ENCODE measurements around the gene TEX55.
"Not testable (repeated sequence)": the region's sequence is repeated elsewhere in the genome, so short reads cannot be mapped to it uniquely, and the experiment has no call there.

Gene TEX55

GRCh38 chr3:119145500-119146167, at the start of gene TEX55:
Gene TEX55, plus strand, starts transcription at chr3:119146165. Its CDS starts 25 bp downstream, at chr3:119146190.
- DNase-seq (ENCODE audit: low read depth, low spot score), result peak; percentile 53

- no peak for DNase-seq (ENCODE audit: low read depth, low spot score)
Observed at GRCh38 chr3:119098003-119098402, 48.0 kb upstream of the TEX55 start.

- peak; percentile 63 for DNase-seq (ENCODE audit: low read depth, low spot score)
Observed at GRCh38 chr3:119098619-119099222, 47.2 kb upstream of the TEX55 start.

GRCh38 chr3:119099785-119100184, 46.2 kb upstream of the TEX55 start:
- no peak for DNase-seq (ENCODE audit: low read depth, low spot score)

GRCh38 chr3:119104031-119104430, 41.9 kb upstream of the TEX55 start:
- no peak for DNase-seq (ENCODE audit: low read depth, low spot score)

- DNase-seq (ENCODE audit: low read depth, low spot score), result not testable (repeated sequence)
Observed at GRCh38 chr3:119118330-119118729, 27.6 kb upstream of the TEX55 start.

- DNase-seq (ENCODE audit: low read depth, low spot score), result no peak
Observed at GRCh38 chr3:119120480-119120879, 25.5 kb upstream of the TEX55 start.

- no peak for DNase-seq (ENCODE audit: low read depth, low spot score)
Observed at GRCh38 chr3:119122350-119122749, 23.6 kb upstream of the TEX55 start.

- no peak for DNase-seq (ENCODE audit: low read depth, low spot score)
Observed at GRCh38 chr3:119125342-119125741, 20.6 kb upstream of the TEX55 start.

- DNase-seq (ENCODE audit: low read depth, low spot score), result no peak
Observed at GRCh38 chr3:119125742-119126504, 20.0 kb upstream of the TEX55 start.

GRCh38 chr3:119130291-119130690, 15.7 kb upstream of the TEX55 start:
- not testable (repeated sequence) for DNase-seq (ENCODE audit: low read depth, low spot score)

GRCh38 chr3:119132291-119132690, 13.7 kb upstream of the TEX55 start:
- not testable (repeated sequence) for DNase-seq (ENCODE audit: low read depth, low spot score)

- DNase-seq (ENCODE audit: low read depth, low spot score), result not testable (repeated sequence)
Observed at GRCh38 chr3:119139360-119139759, 6.6 kb upstream of the TEX55 start.

- no peak for DNase-seq (ENCODE audit: low read depth, low spot score)
Observed at GRCh38 chr3:119140466-119140865, 5.5 kb upstream of the TEX55 start.

- DNase-seq (ENCODE audit: low read depth, low spot score), result no peak
Observed at GRCh38 chr3:119145128-119145499, 851 bp upstream of the TEX55 start.

- no peak for DNase-seq (ENCODE audit: low read depth, low spot score)
Observed at GRCh38 chr3:119146578-119147375, 812 bp downstream of the TEX55 start.

- no peak for DNase-seq (ENCODE audit: low read depth, low spot score)
Observed at GRCh38 chr3:119147494-119147893, 1.5 kb downstream of the TEX55 start.

- peak; percentile 7 for DNase-seq (ENCODE audit: low read depth, low spot score)
Observed at GRCh38 chr3:119148493-119149180, 2.7 kb downstream of the TEX55 start.

- DNase-seq (ENCODE audit: low read depth, low spot score), result peak; percentile 53
Observed at GRCh38 chr3:119149484-119149883, 3.5 kb downstream of the TEX55 start.

- no peak for DNase-seq (ENCODE audit: low read depth, low spot score)
Observed at GRCh38 chr3:119156868-119157267, 10.9 kb downstream of the TEX55 start.

- DNase-seq (ENCODE audit: low read depth, low spot score), result no peak
Observed at GRCh38 chr3:119157971-119158370, 12.0 kb downstream of the TEX55 start.
